ENCODE results near the gene CDC14C.
"Not testable (repeated sequence)": the region's sequence is repeated elsewhere in the genome, so short reads cannot be mapped to it uniquely, and the experiment has no call there.

The CDC14C gene

DNA sequence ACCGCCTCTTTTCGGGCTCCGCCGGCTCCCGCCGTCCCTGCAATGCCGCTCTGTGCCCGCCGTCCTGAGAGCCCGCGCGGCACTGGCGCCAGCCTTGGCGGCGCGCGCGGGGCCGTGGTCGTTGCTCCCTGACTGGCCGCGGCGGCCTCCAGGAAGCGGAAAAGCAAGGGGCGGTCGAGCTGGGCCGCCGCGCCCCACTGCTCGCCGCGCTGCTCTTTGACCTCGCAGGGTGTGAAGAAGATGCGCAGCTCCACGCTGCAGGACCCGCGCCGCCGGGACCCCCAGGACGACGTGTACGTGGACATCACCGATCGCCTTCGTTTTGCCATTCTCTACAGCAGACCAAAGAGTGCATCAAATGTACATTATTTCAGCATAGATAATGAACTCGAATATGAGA, at the start of gene CDC14C:
TSS of gene CDC14C (plus strand) at position 115 of the 400 bp plus-strand sequence. CDS start at position 241, 126 bp downstream.
- DNase-seq (ENCODE audit: low read depth in 2 of 2), result no peak

DNA sequence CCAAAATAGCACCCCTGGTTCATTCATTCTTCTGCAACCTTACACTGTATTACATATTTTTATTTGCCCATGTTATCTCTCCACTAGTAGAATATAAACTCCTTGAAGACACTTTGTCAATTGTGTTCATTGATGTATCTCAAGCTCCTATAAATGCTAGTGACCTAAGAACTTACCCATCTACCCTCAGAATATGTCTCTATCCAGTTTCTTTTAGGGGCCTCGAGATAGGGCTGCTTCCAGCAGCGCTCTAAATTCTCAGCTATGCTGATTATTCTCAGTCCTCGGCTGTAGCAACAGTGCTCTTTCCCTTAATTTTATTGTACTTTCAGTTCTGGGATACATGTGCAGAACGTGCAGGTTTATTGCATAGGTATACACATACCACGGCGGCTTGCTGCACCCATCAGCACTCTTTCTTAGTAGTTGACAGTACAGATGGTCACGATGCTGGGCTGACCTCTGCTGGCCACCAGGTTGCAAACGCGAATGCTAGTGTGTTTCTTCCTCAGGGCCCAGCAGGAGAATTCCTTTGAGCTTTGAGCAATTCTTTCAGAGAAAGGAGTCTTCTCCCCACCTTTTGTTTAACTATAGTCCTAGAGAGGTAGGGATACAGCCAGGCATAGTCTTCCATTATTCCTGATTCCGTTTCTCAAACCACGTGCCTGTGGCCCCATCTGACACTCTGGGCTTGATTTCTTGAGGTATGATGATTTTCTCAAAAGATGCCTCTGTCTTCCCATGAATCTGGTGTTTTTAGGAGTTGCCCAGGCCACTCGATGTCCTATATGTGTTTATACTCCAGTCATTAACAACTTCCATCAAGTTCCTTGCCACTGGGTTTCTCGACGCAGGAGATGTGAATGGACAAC, 49.1 kb upstream of the CDC14C start:
- DNase-seq (ENCODE audit: low read depth in 2 of 2), result no peak

DNA sequence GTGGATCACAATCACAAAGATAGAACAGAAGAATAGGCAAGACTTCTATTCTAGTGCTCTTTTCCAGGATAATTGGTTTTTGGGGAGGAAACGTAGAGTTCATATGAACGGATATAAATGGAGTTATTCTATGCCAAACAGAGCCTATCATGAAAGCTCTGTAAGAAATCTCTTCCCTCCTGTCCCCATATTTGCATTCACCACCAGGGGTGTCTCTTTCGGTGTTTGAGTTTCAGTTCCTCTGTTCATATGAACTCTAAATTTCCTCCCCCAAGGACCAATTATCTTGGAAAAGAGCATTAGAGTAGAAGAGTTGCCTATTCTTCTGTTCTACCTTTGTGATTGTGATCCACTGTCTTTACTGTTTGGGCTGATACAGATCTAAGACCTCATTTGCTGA, 48.3 kb upstream of the CDC14C start:
- no peak for DNase-seq (ENCODE audit: low read depth in 2 of 2)

DNA sequence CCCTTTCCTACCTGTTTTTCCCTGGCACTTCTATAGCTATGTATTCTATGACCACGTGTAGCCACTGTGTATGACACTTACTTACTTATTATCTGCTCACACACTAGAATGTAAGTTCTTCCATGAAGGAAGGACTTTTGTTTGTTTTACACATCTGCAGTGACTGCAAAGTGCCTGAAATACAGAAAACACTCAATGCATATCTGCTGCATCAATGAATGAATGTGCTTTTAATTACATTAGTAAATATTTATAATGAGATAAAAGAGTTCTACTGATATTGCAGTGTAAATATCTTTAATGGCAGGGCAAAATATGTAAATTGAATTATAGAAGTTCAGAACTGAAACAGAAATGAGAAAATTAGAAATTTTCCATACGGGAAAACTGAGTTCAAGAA, 43.5 kb upstream of the CDC14C start:
- DNase-seq (ENCODE audit: low read depth in 2 of 2), result no peak

DNA sequence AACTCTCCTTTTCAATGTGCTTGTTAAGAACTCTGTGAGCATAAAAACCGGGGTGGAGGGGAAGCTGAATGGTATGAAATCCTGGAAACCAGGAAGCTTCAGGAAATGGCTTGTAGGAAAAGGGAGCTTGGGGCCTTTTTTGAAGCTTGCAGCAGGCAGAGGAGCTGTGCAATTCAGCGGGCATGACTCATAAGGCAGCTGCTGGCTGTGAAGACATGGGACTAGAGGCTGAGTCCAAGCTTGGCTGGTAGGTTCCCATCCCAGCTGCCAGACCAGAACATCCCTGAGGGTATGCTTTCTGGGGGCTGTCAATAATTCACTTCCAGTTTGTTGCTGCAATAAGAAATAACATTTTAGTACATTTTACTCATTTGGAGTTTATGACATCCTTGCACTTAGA, 36.8 kb upstream of the CDC14C start:
- DNase-seq (ENCODE audit: low read depth in 2 of 2), result no peak

DNA sequence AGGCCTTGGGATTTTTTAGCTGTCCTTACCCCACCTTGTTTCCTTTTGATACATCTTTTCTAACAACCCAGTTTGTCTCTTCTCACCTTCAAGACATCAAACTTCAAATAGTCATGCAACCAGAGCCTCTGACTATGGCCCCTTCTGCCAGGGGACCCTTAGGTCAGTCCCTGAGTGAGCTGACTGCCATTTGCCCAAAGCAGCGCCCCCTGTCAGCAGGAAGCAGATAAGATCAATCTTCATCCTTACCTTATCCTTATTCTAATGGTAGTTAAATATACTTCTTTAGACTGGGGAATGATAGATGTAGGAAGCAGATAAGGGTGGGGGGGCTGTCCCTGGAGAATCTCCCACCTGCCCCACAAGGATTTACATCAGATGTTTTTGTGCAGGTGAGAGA, 29.8 kb upstream of the CDC14C start:
- no peak for DNase-seq (ENCODE audit: low read depth in 2 of 2)

DNA sequence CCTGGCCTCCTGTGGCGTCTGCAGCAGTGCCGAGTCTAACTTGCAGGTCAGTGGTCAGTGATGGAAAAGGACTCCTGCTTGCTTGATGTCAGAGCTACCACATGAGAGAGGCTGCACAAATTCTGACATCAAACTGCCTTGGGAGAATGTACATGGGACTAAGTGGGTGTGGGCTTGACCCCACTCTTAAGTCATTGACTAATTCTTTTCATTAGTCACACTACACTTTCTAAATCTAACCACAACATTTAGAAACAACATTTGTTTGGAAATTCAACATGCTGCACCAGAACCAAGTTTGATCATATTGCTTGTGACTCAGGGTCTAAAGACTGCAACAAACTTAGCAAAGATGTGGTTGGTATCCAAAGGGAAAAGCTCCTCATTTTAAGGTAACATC, 24.4 kb upstream of the CDC14C start:
- DNase-seq (ENCODE audit: low read depth in 2 of 2), result no peak

DNA sequence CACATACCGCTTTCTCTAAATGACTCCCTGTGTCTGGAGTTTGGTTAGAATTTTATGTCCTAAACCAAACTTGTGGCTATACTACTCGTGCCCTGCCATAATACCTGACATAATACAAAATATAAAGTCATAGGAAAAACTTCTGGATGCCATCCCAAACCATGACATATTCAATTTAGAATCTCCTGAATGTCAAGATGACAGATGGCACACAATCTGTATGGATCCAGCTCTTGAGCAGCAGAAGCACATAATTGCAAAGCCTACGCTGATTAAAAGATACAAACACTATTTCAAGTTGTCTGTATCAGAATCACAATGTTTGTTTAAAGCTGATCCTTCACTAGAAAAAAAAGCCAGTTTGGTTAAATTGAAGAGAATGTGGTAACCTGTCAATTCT, 22.4 kb upstream of the CDC14C start:
- no peak for DNase-seq (ENCODE audit: low read depth in 2 of 2)

DNA sequence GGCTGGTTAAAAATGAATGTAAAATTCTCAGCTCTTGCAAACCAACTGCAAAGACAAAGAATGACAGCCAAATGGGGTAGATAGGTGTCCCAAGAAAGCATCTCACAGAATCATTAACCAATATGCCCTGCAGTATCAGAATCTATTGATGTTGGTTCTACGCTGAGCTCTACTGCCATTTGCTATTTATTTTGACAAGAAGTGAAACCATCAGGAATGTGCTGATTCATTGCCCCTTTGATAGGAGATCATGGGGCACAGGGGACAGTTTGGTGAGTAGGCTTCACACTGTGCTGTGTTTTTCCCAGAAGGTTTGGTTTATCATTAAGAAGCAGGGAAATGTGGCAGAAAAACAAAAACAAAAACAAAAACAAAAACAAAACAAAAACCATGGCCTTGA, 19.4 kb upstream of the CDC14C start:
- DNase-seq (ENCODE audit: low read depth in 2 of 2), result no peak

DNA sequence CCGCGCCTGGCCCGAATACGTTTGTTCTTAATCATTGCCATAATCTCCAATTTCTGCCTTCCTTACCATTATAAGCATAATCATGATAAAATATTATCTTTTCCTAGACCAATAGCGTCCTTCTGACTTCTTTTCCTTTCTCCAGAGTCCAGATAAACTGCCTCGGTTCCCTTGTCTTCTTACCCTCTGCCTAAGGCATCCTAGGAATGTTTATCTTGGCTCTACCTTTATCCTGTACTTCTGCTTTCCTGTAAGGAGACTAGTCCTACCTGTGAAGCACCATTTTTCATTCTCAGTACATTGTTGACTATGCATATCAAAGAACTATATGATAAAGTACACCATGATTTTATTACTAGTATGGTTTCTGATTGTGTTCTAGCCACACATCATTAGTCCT, 18.7 kb upstream of the CDC14C start:
- DNase-seq (ENCODE audit: low read depth in 2 of 2), result not testable (repeated sequence)

DNA sequence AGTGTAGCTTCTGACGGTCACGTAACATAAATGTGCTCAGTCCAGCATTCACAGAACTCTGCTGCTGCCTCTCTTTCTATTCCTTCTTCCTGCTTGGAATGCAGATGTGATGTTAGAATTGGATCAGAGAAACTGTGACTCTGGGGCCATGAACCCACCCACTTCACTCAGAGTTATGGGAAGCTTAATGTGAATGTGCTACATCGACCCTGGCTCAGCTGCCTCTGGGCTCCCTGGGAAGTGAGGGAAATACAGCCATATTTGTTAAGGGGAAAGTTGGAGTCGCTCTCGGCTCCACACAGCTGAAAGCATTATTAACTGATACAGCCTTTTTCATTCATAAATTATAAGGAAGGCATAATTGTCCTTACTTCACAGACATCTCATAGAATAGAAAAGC, 14.5 kb upstream of the CDC14C start:
- DNase-seq (ENCODE audit: low read depth in 2 of 2), result not testable (repeated sequence)

DNA sequence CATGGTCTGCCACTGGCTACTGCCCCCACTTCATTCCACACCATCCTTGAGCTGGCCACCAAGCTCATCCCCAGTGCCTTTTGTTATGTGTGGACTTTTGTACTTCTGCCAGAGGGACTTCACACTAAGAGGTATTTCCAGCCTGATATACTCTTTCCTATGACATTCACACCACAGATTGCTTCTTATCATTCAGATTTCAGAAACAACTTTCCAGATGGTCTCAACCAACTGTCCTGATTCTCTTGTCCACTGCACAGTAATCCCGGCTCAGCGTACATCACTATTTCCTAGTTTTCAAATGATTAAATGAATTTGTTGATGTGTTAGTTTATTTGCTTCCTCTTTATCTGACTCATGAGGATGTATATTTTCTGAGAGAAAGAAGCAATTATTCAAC, 7.1 kb downstream of the CDC14C start:
- DNase-seq (ENCODE audit: low read depth in 2 of 2), result no peak

DNA sequence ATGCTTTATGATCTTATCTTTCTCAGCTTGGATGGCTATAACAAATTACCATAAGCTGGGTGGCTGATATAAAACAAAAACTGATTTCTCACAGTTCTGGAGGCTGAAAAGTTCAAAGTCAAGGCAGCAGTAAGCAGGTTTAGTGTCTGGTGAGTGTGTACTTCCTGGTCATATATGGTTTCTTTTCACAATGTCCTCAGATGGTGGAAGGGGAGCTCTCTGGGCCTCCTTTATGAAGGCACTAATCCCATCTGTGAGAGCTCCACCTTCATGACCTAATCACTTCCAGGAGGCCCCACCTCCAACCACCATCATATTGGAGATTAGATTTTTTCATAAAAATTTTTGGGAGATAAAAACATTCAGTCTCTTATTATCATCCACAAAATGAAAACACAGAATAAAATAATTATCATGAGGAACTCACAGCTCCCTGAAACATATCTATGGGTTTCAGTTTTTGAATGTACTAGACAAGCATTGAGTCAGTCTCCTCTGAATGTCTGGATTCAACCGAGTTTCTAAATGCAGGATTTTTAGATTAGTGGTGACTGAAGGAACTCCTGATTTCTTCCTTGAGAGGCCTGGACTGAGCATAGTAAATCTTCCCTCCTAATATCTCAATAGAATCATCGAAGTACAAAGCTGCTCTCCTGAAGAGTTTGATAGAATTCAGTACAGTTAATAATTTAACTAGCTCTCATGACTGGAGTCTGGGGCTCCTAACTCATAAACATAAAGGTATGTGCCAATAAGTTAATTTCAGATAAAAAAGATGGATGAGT, 8.0 kb downstream of the CDC14C start:
- no peak for DNase-seq (ENCODE audit: low read depth in 2 of 2)

DNA sequence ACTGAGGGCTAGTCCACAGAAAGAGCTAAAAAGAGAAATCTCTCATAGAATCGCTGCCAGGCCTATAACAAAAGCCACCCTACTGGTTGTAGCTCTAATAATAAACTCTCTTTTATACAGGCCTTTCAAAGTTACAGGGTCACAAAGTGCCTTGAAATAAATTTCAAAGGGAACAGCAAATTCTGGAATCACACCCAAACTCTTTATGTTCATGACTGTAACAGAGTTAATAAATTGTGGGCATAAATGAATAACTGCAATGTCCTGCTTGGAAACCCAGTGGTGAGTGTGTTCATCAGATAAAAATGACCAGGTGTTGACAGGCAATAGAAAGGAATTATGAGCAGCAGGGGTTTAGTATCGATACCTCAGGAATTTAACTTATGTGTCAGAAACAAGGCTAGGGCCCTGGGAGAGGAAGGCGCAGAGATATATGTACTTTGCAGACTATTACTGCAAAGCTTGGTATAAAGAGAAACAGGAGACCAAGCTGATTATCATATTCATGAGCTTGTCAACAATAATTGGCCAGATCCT, 9.3 kb downstream of the CDC14C start:
- DNase-seq (ENCODE audit: low read depth in 2 of 2), result no peak

DNA sequence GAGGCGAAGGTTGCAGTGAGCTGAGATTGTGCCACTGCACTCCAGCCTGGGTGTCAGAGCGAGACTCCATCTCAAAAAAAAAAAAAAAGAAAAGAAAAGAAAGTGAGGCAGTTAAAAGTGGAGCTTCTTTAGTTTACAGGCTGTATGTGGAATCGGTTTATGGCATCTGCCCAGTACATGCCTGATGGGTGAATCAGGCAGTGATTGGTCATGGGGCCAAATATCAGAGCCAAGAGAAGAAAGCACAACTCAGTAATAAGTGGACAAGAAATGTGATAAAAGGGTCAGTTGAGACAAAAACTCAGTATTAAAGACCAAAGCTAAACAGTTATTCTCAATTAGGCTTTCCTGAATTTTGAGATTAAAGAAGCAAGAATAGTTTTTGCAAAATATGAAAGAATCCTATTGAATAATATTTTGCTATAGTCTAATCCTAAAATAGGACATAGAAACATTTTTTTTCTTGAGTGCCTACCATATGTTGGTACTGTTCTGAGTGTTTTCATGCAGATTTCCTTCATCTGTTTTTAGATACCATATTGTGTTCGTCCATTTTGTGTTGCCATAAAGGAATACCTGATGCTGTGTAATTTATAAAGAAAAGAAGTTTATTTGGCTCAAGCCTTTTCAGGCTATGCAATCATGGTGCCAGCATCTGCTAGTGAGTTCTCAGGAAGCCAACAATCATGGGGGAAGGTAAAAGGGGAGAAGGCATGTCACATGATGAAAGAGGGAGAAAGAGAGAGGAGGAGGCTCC, 14.4 kb downstream of the CDC14C start:
- no peak for DNase-seq (ENCODE audit: low read depth in 2 of 2)

DNA sequence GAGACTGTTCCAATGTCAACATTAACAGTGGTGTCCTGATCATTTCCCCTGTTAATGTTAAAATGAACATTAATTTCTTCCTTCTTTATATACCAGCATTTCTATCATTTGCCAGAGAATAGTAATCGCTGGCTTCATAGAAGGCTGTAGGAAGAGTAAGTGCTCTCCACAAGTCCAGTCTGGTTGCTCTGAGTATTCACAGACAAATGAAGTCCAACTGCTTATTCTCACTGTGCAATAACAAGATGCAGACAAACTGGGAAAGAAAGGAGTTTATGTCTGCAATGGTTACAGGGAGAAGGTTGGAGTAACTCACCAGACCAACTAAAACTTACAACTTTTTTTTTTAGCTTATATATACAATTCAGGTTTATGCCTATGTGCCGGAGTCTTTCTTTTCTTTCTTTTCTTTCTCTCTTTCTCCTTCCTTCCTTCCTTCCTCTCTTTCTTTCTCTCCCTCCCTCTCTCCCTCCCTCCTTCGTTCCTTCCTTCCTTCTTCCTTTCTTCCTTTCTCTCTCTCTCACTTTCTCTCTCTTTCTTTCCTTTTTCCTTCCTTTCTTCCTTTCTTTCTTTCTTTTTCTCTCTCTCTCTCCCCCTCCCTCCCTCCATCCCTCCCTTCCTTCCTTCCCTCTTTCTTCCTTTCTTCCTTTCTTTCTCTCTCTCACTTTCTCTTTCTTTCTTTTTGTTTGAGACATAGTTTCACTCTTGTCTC, 19.1 kb downstream of the CDC14C start:
- no peak for DNase-seq (ENCODE audit: low read depth in 2 of 2)

DNA sequence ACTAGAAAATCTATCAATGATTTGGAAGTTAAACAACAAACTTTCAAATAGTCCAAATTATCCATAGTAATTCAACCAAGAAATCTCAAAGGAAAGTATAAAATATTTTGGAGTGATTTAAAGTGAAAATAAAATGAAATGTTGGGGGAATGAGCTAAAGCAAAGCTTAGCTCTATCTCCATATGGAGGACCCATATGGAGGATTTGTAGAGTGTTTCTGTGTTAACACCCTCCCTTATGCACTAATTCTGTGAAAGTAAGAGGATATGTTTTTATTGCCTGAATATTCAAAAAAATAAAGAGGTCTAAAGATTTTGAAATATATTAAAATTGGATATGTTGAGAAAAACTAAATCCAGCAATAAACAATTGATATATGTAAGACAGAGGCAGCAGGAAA, 31.6 kb downstream of the CDC14C start:
- DNase-seq (ENCODE audit: low read depth in 2 of 2), result no peak

DNA sequence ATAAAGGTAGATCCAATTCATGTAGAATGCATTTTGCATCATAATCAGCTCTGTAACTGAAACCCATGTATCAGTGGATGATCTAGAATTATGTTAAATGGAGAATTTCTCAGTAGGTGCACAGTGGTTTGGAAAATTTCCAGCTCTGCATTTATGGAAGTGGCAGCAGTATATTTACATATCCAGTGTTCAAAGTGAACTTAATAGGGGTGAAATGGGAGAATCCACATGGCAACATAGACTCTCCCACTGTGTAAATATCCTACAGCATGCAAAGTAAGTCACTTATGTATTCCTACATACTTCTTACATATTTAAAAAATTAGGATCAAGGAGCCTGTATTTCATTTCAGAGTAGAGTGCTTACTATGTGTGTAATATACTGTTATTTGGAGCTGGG, 35.3 kb downstream of the CDC14C start:
- DNase-seq (ENCODE audit: low read depth in 2 of 2), result no peak

DNA sequence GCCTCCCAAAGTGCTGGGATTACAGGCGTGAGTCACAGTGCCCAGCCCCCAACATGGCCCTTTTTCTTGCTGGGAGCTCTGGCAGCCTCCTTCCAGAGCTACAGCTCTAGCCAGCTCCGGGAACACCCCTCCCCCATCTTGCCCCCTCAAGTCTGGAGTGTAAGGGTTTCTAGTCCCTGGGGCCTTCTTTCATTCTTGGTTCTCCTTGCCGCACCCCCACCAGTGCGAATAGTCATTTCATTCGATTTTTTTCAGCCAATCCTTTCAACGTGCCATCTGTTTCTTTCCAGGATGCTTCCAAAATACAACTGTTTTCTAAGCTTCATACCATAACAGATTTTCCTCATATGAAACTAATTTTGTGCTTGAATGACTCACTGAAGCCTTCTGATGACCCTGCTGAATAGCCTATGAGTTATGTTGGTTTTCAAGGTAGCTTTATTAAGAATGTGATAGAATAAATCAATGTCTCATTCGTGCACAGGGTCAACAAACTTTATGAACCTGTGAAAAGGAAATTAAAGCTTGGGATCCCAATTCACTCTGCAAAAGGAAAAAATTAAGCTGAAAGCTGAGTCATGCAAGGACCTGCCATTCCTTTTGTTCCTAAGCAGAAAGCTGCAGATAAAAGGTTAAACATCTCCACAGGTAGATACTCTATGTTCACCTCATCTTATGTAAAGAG, 38.6 kb downstream of the CDC14C start:
- no peak for DNase-seq (ENCODE audit: low read depth in 2 of 2)

DNA sequence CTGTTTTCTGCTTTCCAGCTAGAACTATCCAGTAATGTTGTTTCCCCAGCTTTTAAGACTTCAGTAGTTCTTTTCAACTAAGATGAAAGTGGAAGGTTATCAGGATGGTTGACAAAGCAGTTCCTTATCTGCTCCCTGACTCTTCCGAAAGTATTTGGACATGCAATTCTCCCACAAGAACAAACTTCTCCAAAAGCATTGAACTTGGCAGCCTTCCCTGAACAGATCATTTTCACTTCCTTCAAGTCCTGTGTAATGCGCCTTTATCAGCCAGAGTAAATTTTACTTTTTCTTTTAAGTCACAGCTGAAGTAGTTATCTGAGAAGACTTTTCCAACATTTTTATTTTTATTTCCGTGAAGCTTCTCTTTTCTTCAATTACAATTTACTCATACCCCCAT, 39.7 kb downstream of the CDC14C start:
- no peak for DNase-seq (ENCODE audit: low read depth in 2 of 2)

DNA sequence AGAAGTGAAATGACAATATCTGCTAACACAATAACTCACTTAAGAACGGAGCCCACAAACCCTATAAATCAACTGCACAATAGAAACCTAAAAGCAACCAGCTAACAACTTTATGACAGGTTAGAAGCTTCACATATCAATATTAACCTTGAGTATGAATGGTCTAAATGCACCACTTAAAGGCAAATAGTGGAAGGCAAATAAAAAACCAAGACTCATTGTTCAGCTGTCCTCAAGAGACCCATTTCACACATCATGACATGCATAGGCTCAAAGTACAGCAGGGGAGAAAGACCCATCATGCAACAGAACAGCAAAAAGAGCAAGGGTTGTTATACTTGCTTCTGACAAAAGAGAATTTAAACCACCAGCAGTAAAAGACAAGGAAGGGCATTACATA, 46.8 kb downstream of the CDC14C start:
- no peak for DNase-seq (ENCODE audit: low read depth in 2 of 2)
